GM21528 (cell line): Measurements from ENCODE around the gene MACROD2.
"Not testable (repeated sequence)": the region's sequence is repeated elsewhere in the genome, so short reads cannot be mapped to it uniquely, and the experiment has no call there.

Experiments
- ATAC-seq: cut with Tn5 transposase; IDR thresholded peaks from one replicate; pipeline ENCODE4 v1.9.1; 2021; ENCODE audit warnings: mild to moderate bottlenecking, moderate library complexity; ENCODE audit not compliant: unreplicated experiment, low FRiP score

The MACROD2 gene

DNA sequence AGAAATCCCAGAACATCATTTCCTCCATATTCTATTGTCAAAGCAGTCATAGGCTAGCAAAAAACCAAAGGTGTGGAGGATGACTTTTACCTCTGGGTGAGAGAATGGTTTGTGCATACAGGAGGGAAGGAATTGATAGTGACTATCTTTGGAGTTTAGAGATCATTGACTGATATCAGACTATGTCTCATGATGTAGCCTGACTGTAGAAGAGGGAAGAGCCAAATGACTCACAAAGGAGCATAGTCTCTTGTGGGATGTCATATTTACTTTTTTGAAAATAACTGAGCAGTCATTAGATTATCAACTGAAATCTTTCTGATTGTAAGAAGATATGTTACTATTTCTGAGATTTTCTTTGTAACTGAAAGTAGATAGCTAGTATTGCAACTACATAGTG lies 183.6 kb downstream of the MACROD2 start:
- no peak for ATAC-seq

DNA sequence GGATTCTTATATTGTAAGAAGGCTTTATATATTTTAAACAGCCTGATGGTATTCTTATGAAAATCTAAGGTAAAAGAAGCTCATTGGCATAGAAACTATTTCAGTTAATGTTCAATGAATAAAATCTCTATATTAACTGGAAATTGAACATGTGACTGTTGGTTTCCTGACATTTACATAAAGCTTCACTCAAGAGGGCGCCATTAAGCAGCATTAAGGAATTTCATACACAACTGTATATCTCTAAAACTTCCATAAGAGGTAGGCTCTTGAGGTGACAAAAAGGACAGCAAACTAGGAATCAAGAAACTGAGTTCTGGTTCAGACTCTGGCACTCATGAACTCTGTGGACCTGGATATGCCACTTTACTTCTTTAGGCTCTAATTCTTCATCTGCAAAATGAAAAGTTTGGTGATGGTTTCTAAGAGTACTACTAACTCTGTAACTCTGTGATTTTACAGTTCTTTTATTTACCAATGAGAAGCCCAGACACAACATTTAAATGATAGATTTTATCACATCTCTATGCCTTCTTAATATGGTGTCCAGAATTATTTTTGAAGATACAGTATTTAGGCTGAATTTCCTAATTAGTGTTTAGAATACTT lies 194.6 kb downstream of the MACROD2 start:
- ATAC-seq, result no peak

DNA sequence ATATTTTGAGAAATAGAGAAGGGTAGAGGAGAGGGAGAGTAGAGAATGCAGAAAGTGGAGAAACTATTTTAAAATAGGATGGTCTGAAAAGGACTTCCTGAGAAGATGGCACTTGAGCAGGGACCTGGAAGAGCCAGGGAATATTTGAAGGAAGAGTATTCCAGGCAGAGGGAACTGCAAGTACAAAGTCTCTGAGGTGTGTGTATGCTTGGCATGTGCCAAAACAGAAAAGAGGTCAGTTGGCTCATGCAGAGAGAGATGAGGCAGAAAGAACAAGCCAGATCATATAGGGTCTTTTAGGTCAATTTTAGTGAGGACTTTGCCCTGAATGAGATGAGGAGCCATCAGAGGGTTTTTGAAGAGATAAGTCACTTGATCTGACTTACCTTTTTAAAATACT lies 196.2 kb downstream of the MACROD2 start:
- no peak for ATAC-seq

DNA sequence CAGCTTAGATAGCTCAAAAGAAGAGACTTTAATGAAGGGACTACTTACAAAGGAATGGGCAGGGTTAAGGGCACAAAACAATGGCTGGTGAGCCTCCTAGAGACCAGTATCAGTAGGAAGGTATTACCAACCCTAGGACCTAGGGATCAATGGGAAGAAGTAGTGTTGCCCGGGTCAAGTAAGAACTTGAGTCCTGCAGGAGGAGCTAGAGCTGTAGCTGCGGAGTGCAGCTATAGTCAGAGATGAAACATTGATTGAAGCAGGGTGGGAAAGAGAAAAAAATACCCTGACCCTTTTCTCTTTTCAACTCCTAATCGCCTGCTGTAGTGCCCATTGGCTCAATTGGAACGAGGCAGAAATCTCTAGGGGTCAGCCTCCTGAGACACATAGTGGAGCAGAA lies 198.1 kb downstream of the MACROD2 start:
- no peak for ATAC-seq

DNA sequence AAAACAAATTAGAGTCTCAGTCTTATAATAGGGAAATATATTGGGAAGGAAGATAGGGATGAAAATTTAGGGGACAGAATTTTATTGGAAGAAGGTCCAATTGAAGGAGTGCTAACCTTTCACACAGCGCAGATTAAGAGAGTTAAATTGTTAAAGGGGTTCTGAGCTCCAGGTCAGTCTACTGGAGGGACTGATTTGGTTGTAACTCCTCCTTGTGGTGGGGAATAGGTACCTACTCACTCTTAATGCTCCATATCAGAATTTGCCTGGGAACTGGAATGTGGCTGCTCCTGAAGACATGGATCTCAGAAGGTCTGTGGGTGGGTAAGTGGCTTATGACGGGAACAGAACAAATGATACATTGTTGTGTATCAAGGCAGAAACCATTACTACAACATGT lies 198.6 kb downstream of the MACROD2 start:
- ATAC-seq, result no peak

DNA sequence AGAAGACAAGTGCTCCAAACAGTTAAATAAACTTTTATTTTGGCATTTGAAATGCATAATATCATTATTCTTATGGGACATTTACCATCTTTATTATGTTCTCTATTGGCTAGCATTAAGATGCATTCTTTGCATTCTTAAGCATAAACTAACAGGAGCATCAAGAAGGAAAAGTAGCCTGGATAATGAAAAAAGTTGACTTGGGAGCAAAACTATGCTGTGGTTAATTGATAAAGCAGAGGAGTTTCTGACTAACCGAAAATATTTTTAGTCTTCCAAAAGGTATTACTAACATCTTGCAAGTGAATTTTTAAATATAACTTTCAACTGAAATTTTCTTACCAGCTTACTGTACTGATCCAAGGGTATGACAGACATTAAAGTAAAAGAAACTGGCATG lies 201.8 kb downstream of the MACROD2 start:
- no peak for ATAC-seq

DNA sequence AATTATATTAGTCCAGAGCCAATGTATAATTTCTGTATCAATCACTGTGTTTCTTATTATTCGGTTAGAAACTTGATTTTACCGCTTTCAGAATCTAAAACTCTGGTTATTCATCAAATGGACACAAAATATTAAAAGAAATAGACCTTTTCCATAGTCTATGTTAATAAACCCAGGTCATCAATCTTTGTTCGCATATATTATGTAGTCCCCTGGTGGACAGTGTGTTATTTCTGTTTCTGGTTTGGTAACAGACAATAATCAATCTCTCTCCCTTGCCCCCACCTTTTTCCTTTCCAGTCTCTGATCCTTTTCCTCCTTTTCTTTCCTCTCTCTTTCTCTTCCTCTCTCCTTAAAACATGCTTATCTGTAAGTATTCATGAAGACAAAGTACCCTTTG lies 203.1 kb downstream of the MACROD2 start:
- no peak for ATAC-seq

DNA sequence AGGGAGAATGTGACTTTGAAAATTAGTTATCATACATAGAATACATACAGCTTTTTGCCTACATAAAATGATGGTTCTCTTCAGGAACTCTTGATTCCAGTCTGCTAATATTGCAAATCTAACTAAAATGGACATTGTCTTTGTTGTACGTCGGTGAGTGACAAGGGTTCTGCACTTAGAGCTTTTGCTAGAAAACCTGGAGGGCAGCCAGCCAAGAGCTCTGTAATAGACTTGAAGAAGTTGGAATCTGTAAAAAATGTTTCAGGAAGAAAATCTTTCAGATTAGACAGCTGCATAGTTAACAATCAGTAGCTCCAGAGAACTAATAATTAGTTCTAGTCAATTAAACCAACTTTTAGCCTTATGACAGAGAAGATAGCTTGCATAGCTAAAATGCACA lies 203.8 kb downstream of the MACROD2 start:
- ATAC-seq, result no peak

DNA sequence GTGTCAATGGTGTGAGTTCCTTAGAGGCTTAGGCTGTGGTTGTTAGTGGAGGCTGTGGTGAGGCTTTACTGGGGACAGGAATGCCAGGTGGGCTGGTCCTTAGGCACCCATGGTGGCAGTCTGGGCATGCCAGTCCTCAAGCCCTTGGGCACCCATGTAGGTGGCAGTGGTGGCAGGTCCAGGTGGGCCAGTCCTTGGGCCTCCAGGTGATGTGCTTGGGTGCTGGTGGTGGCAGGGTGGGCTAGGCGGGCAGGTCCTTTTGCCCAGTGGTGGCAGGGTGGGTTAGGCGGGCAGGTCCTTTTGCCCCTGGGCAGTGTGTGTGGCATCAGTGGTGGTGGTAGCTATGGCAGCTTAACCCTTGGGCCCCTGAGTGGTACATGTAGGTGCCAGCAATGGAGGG lies 208.3 kb downstream of the MACROD2 start:
- no peak for ATAC-seq

DNA sequence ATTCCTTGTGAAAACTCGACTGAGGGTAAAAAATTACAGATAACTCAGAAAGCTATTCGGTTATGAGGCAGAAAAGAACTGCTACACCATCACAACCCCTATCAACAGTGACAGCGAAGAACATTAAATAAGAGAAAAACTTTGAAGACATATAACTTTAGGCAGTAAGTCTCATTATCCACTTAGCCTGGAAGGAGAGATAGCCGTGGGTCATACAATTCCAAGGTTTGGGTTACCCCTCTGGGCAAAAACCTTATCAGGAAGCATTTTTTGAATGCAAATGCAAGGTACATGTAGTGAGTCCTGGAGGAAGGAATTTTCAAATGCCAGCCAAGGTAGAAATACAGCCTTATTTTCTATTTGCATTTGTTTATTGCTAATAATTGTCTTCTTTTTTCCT lies 212.3 kb downstream of the MACROD2 start:
- ATAC-seq, result no peak

DNA sequence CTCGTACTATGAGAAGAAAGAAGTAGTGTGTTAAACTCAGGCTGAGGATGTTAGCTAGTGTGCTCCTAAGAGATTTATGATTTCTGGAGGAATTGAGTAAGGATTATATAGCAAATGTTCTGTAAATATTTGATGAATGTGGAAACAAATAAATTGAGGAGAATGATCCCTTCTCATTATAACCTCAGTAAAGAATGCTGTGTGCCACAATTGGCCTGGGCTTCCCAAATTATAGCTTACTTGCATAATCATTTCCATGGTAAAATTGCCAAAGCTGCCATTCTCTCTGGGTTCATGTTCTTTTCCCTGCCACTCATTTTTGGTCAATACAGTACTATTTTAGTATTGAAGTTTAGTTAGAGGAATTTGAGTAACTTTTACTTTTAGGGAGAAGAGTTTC lies 213.6 kb downstream of the MACROD2 start:
- no peak for ATAC-seq

DNA sequence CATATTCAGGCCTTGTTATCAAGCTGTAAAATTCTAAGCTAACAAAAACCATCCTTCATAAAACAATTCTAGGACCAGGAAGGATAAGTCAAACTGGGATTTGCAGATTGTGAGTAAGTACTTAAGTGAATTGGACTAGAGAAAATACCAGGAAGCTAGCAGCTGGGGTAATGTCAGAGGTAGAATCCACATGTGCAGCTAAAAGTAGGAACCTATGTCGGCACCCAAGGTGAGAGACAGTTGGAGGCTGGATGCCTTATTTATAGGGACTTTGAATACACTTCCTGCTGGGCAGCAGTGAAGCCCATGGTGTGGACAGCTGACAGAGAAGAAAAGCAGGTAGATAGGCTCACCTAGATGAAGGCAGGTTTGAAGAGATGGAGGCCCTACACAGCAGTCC lies 214.8 kb downstream of the MACROD2 start:
- no peak for ATAC-seq

DNA sequence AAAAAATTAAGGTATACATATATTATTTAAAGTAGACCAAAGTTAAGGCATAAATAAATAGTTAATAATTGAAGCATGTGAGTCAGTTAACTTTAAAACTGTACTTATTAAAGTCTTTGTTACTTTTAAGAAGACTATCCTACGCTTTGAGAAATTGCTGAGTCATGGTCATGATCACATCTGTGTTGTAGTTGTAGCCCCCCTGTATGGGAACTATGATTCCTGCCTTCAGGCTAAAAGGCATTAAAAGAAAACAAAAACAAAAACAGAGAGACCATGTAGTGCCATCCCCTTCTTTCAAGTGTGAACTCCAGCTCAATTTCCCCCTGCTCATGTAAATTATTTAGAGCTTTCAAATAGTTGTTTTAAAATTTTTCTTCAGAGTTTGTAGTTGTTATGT lies 218.7 kb downstream of the MACROD2 start:
- no peak for ATAC-seq

DNA sequence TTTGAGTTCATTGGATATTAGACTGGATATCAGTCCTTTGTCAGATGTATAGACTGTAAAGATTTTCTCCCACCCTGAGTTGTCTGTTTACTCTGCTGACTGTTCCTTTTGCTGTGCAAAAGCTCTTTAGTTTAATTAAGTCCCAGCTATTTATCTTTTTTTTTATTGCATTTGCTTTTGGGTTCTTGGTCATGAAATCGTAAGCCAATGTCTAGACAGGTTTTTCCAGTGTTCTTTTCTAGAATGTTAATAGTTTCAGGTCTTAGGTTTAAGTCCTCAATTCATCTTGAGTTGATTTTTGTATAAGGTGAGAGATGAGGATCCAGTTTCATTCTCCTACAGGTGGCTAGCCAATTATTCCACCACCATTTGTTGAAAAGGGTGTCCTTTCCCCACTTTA lies 220.6 kb downstream of the MACROD2 start:
- ATAC-seq, result not testable (repeated sequence)

DNA sequence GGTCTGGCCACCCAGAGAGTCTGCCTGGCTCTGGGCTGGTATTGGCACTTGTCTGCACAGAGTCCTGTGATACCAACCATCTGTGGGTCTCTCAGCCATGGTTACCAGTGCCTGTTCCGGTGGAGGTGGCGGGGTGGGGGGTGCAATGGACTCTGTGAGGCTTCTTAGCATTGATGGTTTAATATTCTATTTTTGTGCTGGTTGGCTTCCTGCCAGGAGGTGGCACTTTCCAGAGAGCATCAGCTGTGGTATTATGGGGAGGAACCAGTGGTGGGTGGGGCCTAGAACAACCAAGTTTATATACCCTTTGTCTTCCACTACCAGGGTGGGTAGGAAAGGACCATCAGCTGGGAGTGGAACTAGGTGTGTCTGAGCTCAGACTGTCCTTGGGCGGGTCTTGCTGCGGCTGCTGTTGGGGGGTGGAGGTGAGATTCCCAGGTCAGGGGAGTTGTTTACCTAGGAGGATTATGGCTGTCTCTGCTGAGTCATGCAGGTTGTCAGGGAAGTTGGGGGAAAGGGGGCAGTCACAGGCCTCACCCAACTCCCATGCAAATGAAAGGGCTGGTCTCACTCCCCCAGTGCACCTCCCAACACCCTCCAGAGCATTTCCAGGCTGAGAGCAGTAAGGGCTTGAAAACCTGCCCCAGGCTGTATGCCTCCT lies 224.6 kb downstream of the MACROD2 start:
- no peak for ATAC-seq

DNA sequence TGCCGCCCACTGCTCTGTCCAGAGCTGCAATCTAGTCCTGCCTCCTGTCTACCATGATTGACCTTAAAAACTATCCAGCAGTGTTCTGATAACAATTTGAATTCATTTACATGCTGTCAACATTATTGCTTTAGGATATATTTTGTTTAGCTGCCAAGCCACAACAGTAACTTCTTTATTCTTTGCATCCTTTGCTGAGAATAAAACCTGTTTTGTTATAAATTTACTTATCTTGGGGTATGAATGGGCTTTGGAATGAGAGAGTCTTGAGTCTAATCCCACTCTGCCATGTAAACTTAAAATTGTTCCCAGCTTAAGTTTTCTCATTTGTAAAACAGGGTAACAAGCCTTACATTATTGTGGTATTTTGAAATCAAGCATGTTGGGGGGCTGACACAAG lies 225.7 kb downstream of the MACROD2 start:
- ATAC-seq, result no peak

DNA sequence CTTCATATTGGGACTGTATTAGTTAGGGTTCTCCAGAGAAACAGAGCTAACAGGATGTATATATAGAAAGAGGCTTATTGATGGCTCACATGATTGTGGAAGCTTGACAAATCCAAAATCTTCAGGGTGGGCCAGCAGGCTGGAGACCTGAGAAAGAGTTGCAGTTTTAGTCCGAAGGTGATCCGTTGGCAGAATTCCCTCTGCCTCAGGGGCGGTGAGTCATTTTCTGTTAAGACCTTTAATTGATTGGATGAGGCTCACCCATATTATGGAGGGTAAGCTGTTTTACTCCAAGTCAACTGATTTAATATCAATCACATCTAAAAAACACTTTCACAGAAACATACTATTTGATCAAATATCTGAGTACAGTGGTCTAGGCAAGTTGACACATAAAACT lies 228.5 kb downstream of the MACROD2 start:
- ATAC-seq, result no peak

DNA sequence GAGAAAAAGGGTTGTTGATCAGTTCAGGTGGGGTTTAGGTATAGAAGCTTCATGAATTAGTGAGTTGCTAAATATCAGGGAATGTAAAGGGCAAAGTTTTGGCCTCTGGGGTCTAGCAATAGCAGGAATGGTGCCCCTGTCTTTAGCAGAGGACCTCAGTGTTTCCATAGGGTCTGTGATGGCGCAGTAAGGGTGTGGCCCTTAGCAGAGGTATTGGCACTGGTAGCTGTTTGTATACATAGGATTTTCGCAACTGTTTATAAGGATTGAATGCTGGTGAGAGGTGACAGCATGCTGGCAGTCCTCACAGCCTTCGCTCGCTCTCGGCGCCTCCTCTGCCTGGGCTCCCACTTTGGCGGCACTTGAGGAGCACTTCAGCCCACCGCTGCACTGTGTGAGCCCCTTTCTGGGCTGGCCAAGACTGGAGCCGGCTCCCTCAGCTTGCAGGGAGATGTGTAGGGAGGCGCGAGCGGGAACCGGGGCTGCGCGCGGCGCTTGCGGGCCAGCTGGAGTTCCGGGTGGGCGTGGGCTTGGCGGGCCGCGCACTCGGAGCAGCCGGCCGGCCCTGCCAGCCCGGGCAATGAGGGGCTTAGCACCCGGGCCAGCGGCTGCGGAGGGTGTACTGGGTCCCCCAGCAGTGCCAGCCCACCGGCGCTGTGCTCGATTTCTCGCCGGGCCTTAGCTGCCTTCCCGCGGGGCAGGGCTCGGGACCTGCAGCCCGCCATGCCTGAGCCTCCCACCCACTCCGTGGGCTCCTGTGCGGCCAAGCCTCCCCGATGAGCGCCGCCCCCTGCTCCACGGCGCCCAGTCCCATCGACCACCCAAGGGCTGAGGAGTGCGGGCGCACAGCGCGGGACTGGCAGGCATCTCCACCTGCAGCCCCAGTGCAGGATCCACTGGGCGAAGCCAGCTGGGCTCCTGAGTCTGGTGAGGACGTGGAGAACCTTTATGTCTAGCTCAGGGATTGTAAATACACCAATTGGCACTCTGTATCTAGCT lies 231.0 kb downstream of the MACROD2 start:
- not testable (repeated sequence) for ATAC-seq

DNA sequence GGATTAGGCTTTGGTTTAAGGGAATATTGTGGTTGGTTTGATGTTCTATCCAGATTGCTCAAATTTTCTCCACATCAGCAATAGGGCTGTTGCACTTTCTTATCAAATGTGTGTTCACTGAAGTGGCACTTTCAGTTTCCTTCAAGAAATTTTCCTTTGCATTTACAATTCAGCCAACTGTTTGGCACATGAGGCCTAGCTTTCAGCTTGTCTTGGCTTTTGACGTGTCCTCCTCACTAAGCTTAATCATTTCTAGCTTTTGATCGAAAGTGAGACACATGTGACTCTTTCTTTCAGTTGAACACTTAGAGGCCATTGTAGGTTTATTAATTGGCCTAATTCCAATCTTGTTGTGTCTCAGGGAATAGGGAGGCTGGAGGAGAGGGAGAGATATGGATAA lies 237.3 kb downstream of the MACROD2 start:
- ATAC-seq, result no peak

DNA sequence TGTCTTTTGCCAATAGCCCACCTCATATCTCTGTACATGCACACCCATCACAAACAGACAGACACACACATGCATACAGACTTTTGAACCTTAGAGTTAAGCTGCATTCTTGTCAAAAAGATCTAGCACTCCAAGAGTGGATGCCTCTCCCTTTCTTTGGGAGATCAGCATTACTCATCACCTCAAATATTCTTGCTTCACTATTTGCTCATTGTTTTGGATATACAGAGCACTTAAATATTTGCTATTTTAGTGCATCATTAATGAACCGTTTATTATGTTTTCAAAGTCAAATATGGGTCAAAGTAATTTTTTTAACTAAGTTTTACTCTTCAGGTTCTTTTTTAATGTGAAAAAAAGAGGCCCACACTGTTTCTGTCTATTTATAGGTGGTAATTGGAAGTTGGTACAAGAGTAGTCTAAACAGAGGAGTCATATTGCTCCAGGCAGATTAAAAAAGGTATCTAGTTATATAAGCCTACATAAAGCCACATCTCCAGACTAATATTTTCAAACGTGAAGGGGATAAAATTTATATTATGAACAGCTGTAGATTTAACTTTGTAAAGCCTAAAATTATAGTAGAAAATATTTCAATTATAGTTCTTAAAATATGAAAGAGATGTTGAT lies 239.5 kb downstream of the MACROD2 start:
- no peak for ATAC-seq

DNA sequence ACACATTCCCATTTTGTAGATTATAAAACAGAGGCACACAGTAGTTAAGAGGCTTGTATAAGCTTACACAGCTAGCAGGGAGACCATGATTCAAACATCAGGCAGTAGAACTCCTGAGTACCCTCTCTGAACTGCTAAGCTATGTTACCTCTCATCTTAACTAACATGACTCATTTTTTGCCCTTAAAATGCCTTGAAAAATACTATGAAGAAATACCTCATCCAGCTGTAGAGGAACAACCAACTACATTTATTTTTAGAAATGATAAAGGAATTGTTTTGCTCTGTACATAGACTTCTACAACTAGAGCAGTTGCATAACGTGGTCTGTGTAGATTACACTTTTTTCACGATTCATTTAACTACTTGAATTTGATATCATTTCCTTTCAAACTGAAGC lies 240.0 kb downstream of the MACROD2 start:
- no peak for ATAC-seq
